Fibroblast of peridontal ligament (primary cell): Measurements from ENCODE around the gene FAM20B.

ENCODE experiments used
- DNase-seq: peaks from one replicate; pipeline ENCODE4 v3.0.0-alpha.2; 2010; ENCODE audit errors: extremely low read depth

The FAM20B gene

GRCh38 chr1:179091691-179092165 is 66.0 kb downstream of the FAM20B start:
- DNase-seq, result peak; percentile 90

GRCh38 chr1:179092896-179093461 is 67.3 kb downstream of the FAM20B start:
- no peak for DNase-seq

- DNase-seq, result no peak
Measured at GRCh38 chr1:179094818-179095217, 69.1 kb downstream of the FAM20B start.

GRCh38 chr1:179095377-179095776 is 69.7 kb downstream of the FAM20B start:
- no peak for DNase-seq

GRCh38 chr1:179095924-179096323 is 70.2 kb downstream of the FAM20B start:
- DNase-seq, result no peak

- no peak for DNase-seq
Measured at GRCh38 chr1:179099891-179100290, 74.2 kb downstream of the FAM20B start.

GRCh38 chr1:179101566-179101965 is 75.9 kb downstream of the FAM20B start:
- no peak for DNase-seq

- no peak for DNase-seq
Measured at GRCh38 chr1:179103999-179104398, 78.3 kb downstream of the FAM20B start.

- no peak for DNase-seq
Measured at GRCh38 chr1:179104611-179105250, 79.0 kb downstream of the FAM20B start.

GRCh38 chr1:179105393-179105792 is 79.7 kb downstream of the FAM20B start:
- DNase-seq, result no peak

- no peak for DNase-seq
Measured at GRCh38 chr1:179107706-179108629, 82.3 kb downstream of the FAM20B start.

GRCh38 chr1:179108644-179109043 is 83.0 kb downstream of the FAM20B start:
- no peak for DNase-seq

GRCh38 chr1:179115181-179115580 is 89.5 kb downstream of the FAM20B start:
- DNase-seq, result no peak

- DNase-seq, result no peak
Measured at GRCh38 chr1:179119513-179119912, 93.8 kb downstream of the FAM20B start.

GRCh38 chr1:179120736-179121135 is 95.0 kb downstream of the FAM20B start:
- DNase-seq, result no peak

GRCh38 chr1:179121159-179121938 is 95.7 kb downstream of the FAM20B start:
- DNase-seq, result peak; percentile 89

GRCh38 chr1:179124873-179125272 is 99.2 kb downstream of the FAM20B start:
- DNase-seq, result no peak
